ENCODE measurements around the gene FMN1. TPM values are rescaled to one million over a fixed set of nuclear protein-coding genes. Genes with fewer than 3 reads are reported as not detected.

Gene FMN1
- total RNA-seq, result 4.7 TPM

DNA sequence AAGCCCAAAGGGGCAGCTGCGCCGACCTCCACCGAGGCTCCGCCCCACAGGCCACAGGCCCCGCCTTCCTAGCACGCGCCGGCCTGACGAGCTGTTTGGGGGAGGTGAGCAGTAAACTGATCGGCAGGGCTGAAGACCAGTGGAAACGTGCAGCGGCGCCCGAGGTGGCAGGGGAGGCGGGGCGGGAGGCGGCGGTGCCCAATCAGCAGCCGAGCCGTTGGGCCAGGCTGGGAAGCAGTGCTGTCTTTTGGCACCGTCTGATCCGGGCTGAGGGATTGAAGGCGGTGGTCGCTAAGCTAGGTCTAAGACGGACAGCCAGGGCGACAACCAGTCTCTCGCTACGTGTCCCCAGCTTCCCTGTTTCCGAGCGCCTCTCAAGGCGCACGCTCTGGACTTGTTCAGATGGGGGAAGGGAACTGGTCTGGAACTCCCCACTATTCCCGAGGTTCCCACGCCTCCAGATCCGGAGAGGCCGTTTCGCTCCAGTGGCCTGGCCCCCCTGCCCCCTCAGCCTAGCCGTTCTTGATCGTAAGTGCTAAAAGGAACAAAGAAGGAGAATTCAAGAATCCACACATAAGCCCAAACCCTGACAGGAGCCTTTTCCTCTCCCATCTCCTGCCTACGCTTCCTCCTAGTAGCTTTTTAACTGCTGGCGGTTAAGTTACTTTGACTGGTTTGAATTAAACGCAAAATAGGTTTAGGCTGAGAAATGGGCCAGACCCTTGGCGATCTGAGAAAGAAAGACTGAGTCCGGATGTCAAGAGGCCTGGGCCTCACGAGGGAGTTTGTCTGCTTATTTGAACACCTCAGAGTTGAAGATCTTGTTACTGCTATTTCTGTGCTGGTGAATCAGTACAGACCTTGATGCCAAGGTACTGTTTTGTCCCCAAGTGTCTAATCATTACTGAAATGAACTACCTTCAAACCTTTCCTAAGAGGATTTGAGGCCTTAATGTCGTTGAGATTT, at the start of gene FMN1:
Gene FMN1, minus strand, starts transcription at position 11 of the 967 bp plus-strand sequence. CDS start 39,800 bp downstream, outside the sequence.

DNA sequence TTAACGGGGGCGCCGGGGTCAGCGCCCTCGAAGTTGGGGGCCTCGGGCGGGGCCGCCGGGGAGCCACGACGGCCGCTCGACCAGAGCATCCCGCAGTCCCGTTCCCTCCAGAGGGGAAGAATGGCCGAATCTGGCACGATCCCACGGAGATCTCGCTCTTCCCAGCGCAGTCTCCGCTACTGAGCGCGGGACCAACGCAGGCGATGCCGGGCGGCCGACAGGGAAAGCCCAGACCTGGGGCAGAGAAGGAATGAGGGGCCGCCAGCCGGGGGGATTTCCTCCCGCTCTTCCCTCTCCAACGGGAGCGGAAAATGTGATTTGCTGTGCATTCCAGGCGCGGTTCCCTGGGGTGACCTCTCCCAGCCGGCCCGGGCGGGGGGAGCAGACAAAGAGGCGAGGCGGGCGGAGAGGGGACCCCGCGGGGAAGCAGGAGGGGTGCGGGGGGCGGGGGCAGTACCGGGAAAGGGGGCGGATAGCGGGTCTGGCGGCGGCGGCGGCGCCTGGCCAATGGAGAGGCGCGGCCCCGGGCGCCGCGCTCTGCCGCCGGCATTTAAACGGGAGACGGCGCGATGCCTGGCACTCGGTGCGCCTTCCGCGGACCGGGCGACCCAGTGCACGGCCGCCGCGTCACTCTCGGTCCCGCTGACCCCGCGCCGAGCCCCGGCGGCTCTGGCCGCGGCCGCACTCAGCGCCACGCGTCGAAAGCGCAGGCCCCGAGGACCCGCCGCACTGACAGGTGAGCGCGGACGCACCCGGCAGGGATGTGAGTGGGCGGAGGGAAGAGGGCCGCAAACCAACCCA, 476.9 kb downstream of the FMN1 start, which contains the start of gene GREM1:
Gene GREM1, plus strand, starts transcription at position 579 of the 801 bp plus-strand sequence. CDS start 12,687 bp downstream, outside the sequence.

Small RNA genes within 50 kb of the gene (small RNA-seq; reads per million reads assigned to genes)
- not detected for gene RF00591 (ENCODE audit: low replicate concordance)

Other genes starting within 250 kb of the FMN1 start
- 48.8 TPM for gene RYR3, start 116.3 kb upstream of the FMN1 start, total RNA-seq